Measurements from ENCODE around the gene LARGE1.

LARGE1 gene

DNA sequence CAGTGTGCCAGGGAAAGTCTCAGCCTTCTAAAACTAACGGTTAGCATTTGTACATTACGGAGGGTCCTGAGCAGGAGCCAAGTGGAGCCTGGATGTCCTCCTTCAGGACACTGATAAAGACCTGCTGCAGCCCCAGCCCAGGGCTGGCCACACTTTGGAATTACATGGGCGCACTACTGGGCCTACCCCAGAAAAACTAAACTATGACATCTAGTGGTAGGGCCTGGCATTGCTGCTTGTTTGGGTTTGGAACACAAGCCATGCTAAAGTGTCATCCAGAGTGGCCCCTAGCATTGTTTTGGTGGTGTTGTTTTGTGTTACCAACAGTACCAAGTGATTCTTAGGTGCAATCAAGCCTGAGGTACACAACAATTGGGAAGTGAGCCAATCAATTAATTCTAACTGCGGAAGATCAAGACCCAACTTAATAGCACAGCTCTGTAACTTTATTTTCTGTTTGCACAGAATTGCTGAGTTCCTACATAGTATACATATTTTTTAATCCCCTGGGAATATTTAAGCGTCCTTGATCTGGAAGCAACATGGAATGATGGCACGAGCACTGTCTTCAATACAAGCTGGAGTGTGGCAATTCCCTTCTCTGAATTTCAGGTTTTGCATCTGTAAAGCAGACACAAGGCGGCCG, 340.7 kb downstream of the LARGE1 start:
- Mint-ChIP-seq H3K27ac (peak overlapping the region; percentile 40 to 90 (median 45)), H3K4me3 (peak overlapping the region in 1 of 3 experiments; percentile 6), H3K4me1 (peaks cover 8% of the 10 kb centered on the region), H3K9me3 (no peaks in the 10 kb centered on the region), H3K36me3 (ENCODE audit: low read depth) (peaks cover 3% of the 10 kb centered on the region), H3K27me3 (ENCODE audit: low read depth) (no peaks in the 10 kb centered on the region)
- TF ChIP-seq, protein P1, sequence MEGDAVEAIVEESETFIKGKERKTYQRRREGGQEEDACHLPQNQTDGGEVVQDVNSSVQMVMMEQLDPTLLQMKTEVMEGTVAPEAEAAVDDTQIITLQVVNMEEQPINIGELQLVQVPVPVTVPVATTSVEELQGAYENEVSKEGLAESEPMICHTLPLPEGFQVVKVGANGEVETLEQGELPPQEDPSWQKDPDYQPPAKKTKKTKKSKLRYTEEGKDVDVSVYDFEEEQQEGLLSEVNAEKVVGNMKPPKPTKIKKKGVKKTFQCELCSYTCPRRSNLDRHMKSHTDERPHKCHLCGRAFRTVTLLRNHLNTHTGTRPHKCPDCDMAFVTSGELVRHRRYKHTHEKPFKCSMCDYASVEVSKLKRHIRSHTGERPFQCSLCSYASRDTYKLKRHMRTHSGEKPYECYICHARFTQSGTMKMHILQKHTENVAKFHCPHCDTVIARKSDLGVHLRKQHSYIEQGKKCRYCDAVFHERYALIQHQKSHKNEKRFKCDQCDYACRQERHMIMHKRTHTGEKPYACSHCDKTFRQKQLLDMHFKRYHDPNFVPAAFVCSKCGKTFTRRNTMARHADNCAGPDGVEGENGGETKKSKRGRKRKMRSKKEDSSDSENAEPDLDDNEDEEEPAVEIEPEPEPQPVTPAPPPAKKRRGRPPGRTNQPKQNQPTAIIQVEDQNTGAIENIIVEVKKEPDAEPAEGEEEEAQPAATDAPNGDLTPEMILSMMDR (IDR thresholded peaks at IDR 0.05; ENCODE audit: unreplicated experiment in 3 of 3): peak; percentile 54 to 66 (median 65)

DNA sequence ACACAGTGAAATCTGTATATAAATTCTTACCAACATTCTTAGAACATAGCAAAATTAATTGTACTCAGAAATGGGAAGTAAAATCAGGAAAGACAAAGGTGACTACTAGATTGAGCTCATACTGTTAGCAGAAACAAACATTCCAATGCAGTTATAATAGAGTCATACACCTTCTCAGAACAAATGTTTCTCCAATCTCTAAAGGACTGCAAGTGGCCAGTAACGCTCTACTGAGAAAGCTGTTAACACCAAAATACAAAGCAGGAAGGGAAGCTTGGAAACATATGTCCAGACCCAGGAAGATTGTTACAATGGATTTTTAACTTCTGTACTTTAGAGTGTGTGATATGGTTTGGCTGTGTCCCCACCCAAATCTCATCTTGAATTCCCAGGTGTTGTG, 341.5 kb downstream of the LARGE1 start:
- Mint-ChIP-seq H3K9me3 (no peaks in the 10 kb centered on the region), H3K36me3 (ENCODE audit: low read depth) (peaks cover 3% of the 10 kb centered on the region), H3K4me1 (peaks cover 12% of the 10 kb centered on the region), H3K27ac (peak overlapping the region in 2 of 3 experiments; percentile 40 to 90), H3K4me3 (no peak overlapping the region), H3K27me3 (ENCODE audit: low read depth) (no peaks in the 10 kb centered on the region)
- TF ChIP-seq, protein P1 (IDR thresholded peaks at IDR 0.05; ENCODE audit: unreplicated experiment in 3 of 3): no peak

DNA sequence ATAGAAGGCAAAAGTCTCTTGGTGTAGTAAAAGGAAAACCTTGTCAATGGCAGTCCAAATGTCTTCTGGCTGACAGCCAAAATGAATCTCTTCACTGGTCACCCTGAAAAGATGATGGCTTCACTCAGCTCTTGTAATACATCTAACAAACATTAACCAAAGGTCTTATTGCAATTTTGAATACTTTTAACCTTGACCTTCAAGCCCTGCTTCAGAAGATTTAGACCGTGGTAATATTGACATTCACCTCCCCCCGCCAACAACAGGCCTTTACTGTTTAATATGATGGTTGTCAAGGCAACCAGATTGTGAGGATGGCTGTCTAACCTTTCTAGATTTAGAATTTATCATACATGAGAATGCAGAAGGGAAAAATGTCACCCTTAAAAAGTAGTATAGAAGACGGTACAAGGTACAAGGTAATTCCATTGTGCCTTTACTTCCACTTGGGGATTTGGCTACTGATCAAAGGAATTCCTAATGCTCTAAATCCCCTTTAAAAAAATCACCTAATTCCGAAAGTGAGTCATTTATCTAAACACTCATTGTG, 342.3 kb downstream of the LARGE1 start:
- H3K36me3 Mint-ChIP-seq (ENCODE audit: low read depth): peaks cover 3% of the 10 kb centered on the region
- peaks cover 12% of the 10 kb centered on the region for H3K4me1 Mint-ChIP-seq
- H3K9me3 Mint-ChIP-seq: no peaks in the 10 kb centered on the region
- H3K27me3 Mint-ChIP-seq (ENCODE audit: low read depth): no peaks in the 10 kb centered on the region
- H3K27ac Mint-ChIP-seq: peak overlapping the region; percentile 69 to 98 (median 77)
- TF ChIP-seq, protein P1 (IDR thresholded peaks at IDR 0.05; ENCODE audit: unreplicated experiment in 3 of 3): no peak
- H3K4me3 Mint-ChIP-seq: peak overlapping the region; percentile 48 to 84 (median 80)

DNA sequence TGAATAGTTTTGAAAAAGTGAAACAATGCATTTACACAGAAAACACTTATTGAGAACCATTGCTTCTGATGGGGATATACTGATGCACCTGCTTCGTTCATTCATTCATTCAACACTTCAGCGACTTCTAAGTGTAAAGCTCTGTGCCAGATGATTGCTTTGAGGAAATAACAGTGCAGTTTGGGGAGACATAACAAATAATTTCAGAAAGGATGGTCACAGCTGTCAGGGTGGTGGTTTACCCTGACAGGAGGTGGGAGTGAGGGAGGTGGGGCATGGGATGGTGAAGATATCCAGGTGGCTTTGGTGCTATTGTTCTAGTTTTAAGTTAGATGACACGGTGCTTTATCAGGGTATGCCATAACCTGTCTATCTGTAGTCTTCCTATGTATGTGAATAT, 344.1 kb downstream of the LARGE1 start:
- TF ChIP-seq, protein P1 (IDR thresholded peaks at IDR 0.05; ENCODE audit: unreplicated experiment in 3 of 3): no peak
- Mint-ChIP-seq H3K4me1 (peaks cover 12% of the 10 kb centered on the region), H3K4me3 (peak overlapping the region; percentile 82 to 88 (median 84)), H3K9me3 (no peaks in the 10 kb centered on the region), H3K27me3 (ENCODE audit: low read depth) (no peaks in the 10 kb centered on the region), H3K36me3 (ENCODE audit: low read depth) (peaks cover 3% of the 10 kb centered on the region), H3K27ac (peak overlapping the region; percentile 71 to 98 (median 92))

DNA sequence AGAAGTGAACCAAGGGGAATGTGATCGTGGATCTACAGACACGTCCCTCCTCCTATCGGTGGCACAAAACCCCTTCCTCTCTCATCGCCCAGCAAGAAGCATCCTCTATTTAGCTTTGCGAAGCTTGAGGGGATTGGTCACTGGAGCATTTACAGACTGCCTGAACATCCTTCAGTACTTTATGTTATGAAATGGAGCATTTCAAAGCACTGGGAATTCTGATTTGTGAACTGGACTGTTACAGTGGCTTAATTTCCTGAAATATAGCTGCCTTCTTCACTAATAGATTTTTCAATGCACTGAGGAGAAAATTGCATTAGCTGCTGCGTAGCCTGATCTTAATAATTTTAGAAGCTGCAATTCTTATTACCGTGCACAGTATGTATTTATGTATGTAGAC, 344.5 kb downstream of the LARGE1 start:
- H3K4me1 Mint-ChIP-seq: peaks cover 12% of the 10 kb centered on the region

More for the DNA sequence above, 344.5 kb downstream of the LARGE1 start:
- peak overlapping the region; percentile 71 to 98 (median 92) for H3K27ac Mint-ChIP-seq
- H3K36me3 Mint-ChIP-seq (ENCODE audit: low read depth): peaks cover 3% of the 10 kb centered on the region
- H3K4me3 Mint-ChIP-seq: peak overlapping the region; percentile 82 to 88 (median 84)
- no peaks in the 10 kb centered on the region for H3K27me3 Mint-ChIP-seq (ENCODE audit: low read depth)
- TF ChIP-seq, protein P1 (IDR thresholded peaks at IDR 0.05; ENCODE audit: unreplicated experiment in 3 of 3): no peak
- no peaks in the 10 kb centered on the region for H3K9me3 Mint-ChIP-seq

Measured in nephron (organoid).